ENCODE data around the gene SMG7.

Gene SMG7

DNA sequence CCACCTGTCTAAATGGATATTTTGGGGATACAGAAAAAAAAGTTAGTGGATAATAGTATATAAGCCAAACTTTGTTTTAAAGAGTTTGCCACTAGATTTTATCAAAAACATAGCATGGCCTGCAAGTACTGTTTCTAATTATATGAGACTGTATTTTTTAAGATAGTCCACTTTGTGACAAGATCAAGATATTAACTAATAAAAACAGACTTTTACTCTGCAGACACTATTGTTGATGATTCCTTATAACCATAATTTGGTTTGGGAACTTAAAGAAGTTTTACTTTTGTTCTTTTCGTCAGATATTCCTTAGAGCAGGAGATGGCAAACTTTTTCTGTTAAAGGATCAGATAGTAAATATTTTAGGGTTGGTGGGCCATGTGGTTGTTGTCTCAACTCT lies 36.4 kb downstream of the SMG7 start:
- no peak for DNase-seq (ENCODE audit: low read depth)

DNA sequence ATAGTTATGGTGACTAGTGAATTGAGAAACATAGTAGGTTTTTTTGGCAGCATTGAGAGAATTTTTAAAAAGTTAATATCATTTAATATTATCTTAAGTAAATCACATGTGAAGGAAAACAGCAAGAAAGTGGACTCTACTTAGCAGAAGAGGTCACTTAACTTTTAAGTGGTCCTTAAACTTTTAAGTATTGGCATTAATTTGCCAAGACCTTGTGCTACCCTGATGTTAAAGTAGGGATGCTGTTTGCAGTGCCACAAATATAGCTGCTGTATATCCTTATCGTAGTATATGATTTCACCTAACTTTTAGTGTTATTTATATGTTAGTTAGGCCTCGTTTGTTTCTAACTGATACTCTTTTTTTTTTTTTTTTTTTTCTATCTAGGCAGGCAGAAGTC lies 40.2 kb downstream of the SMG7 start:
- DNase-seq (ENCODE audit: low read depth), result no peak

DNA sequence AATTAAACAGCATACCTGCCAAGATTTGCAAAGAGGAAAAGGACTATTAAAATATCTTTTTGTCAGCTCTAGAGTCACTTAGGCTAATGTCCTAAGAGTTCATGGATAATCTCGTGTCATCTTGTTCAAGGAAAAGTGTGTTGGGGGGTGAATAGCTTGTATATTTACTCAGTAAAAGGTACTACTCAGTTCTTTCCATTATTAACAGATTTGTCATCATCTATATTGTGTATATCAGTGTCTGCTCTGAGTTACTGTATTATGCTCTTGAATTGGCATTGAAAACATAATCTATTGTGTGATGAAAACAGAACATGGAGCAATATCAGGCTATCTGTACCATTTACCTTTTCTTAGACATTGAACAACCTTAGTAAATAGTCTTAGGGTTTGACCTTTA lies 41.9 kb downstream of the SMG7 start:
- DNase-seq (ENCODE audit: low read depth), result no peak

DNA sequence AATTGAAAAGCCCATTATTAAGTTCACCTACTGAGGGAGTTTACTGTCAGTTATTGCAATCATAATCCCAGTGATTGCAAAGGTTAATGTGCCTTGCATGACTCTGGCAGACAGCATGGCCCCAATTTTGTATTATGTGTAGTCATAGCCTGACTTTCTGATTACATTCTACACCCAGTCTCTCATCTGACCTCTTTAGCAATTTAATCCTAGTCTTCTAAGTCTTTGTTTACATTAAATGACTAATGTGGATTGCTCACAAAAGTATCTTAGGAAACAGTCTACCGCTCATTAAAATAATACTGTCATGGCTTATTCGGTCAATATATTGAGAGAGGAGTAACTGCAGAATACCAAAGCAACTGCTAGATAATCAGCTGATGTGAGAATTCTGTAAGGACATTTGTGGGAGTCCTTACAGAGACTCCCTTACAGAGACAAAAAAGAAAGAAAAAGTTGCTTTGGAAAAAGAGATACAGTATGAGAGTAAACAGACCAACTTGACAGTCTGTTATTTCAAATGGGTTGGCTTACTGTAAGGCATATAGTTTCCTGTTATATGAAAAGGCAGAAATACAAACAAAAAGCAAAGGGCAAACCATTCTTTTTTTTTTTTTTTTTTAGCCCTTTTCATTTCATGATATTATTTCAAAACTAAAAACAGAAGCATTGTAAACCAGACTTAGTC lies 42.8 kb downstream of the SMG7 start:
- DNase-seq (ENCODE audit: low read depth), result no peak

DNA sequence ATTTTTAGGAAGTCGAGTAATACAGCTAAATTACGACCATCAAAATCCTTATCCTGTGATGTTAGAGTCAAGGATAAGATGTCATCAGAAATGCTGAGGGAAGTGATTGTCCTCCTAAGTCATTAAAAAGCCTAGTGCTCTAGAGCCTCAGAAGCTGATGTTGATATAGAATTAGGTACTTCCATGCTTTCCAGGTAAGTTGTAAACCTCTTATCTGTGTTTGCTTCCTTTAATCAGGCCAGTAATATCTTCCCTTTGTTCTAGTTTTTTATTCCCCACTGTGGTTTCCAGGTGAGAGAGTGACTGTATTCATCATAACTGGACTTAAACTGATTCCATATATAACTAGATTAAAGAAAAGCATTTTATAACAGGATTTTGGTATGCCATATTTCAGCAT lies 44.4 kb downstream of the SMG7 start:
- no peak for DNase-seq (ENCODE audit: low read depth)

DNA sequence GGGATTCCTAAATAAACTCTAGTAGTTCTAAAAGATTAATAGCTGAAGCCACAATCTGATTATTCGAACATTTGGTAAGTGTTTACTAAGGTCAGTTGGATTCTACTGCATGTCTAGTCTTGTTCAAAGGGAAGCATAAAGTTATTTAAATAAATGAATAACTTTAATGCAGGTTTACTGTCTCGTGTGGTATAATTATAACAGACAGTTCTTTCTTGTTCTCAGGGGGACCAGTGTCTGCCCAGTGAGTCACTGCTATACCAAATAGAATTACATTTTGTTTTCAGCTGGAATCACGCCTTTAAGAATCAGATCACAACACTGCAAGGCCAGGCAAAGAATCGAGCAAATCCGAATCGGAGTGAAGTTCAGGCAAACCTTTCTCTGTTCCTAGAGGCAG lies 45.1 kb downstream of the SMG7 start:
- no peak for DNase-seq (ENCODE audit: low read depth)

DNA sequence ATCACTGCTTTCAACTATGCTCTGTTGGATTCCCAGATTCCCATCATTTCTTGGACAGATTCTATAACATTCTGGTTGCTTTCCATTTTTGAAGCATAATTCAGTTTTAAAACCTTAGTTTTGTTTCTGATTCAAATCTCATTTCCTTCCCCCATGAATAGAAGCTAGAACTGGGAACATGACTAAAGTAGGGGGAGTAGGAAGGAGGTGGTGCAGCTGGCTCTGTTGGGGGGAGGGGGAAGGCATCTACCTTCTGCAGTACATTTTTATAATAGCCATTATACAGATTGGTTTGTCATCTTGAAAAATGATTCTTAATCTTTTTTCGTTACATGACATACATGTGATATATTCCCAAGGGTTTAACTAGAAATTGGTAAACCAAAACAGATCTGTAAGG lies 48.1 kb downstream of the SMG7 start:
- no peak for DNase-seq (ENCODE audit: low read depth)

DNA sequence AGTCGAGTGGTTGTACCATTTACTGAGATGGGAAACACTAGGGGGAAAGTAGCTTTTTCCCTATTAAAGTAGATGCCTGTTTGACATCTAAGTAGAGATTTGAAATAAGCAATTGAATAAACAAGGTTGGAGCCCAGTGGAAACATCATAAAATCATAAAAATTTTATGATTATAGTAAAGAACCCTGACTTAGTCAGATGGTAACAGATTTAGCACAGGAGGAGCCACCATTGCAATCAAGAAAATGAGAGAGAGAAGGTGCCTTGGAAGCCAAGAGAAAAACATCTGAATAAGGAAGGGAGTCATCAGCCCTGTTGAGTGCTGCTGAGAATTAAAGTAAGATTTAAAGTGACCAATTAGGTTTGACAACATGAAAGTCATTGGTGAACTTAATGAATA lies 49.8 kb downstream of the SMG7 start:
- DNase-seq (ENCODE audit: low read depth), result no peak

DNA sequence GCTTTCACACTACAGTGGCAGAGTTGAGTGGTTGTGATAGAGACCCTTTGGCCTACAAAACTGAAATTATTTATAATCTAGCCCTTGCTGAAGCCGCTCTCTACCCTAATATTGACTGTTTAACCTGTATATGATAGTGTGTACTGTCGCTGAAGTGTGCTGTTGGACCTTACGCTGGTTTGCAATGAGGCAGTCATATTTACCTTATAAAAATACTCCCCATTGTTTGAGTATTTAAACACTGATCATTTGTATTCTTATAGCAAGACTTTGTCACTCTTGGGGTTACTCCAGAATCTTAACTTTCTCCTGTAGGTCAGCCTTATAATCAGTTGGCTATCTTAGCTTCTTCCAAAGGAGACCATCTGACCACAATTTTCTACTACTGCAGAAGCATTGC lies 56.3 kb downstream of the SMG7 start:
- DNase-seq (ENCODE audit: low read depth), result no peak

DNA sequence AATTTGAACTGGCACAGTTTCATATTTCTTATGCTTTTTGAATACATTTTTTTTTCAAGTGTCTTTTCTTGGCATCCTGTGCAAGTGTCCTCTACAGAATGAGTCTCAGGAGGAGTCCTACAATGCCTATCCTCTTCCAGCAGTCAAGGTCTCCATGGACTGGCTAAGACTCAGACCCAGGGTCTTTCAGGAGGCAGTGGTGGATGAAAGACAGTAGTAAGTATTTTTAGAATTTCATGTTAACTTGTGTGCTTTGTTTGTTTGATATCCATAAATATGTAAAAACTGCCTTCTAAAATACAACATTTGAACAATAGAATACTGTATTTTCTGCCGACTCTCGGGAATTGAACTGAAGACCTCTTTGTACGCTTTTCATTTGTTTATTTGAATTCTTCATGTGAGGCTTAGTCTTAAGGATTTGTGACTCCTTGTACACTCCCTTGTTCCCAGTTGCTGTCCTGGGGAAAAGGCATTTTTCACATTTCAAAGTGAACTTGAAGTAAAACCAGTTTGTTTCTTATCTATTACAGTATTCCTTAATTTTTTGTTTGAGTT lies 61.4 kb downstream of the SMG7 start:
- DNase-seq (ENCODE audit: low read depth), result no peak

DNA sequence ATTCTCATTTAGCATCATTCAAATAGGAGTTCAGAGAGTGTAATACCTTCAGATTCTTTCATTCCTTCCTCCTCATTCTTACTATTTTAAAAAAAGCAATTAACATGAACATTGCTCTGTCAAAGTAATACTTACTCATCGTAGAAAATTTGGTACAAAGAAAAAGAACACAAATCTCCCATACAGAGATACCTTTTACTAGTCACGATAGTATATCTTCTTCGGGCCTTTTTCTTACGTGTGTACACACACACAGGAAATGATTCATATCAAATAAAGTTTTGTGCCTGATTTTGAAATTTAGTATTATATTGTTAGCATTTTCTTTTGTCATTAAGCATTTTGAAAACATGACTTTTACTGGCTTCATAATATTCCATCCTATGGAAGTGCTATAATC lies 65.1 kb downstream of the SMG7 start:
- DNase-seq (ENCODE audit: low read depth), result no peak

DNA sequence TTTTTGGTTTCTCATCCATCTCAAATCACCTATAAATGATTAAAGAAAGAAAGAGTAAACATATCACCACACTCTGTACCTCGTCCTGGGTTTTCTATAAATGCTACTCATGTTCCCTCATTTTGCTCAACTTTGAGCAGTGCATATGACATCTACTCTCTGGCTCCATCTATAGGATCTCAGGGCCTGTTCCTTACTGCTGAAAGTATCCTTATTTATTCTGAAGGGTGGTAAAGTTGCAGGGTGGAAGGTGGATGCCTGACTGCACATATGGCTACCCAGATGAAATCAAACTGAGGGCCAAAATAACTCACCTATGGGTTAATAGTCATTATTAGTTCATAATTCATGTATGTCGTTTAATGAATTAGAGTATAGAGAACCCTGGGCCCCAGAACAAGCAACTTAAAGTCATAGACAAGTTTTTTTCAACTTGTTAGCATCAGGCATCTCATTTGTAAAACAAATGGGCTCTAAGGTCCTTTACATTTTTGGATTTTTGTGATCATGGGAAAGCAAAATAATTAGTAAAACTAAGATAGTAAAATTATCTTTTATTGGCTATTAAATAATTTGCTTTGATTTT lies 71.4 kb downstream of the SMG7 start:
- no peak for DNase-seq (ENCODE audit: low read depth)

DNA sequence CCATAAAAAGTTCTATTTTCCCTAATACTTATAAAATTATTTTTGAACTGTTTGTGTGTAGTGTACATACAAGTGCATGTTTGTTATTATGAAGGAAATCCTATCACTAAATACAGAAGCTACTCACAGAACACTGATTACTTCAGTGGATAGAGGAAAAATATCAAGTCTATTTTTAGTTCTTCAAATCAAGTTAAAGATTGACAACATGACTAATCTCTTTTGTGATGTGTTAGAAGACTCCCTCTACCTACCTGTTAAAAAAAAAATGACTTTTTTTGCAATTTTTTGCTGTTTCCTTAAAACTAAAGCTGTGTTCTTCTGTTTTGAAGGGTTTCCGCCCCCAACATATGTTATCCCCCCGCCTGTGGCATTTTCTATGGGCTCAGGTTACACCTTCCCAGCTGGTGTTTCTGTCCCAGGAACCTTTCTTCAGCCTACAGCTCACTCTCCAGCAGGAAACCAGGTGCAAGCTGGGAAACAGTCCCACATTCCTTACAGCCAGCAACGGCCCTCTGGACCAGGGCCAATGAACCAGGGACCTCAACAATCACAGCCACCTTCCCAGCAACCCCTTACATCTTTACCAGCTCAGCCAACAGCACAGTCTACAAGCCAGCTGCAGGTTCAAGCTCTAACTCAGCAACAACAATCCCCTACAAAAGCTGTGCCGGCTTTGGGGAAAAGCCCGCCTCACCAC lies 72.4 kb downstream of the SMG7 start:
- no peak for DNase-seq (ENCODE audit: low read depth)

DNA sequence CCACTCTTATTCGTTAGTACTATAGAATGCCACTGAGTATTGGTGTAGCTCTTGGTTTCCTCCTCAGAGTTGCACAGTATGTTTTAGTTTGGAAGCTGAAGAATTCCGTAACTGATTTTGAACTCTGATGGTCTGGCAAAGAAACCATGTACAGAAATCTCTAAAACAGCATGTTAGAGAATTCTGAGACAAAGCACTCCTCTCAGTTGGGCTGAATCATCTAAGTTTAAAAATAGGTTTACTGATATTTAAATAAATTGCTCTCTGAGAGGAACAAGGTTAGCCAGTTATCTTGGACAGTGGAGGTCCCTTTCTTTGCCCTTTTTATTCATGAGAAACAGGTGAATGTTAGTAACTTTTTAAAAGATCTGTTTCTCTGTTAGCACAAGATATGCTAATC lies 74.1 kb downstream of the SMG7 start:
- DNase-seq (ENCODE audit: low read depth), result no peak

DNA sequence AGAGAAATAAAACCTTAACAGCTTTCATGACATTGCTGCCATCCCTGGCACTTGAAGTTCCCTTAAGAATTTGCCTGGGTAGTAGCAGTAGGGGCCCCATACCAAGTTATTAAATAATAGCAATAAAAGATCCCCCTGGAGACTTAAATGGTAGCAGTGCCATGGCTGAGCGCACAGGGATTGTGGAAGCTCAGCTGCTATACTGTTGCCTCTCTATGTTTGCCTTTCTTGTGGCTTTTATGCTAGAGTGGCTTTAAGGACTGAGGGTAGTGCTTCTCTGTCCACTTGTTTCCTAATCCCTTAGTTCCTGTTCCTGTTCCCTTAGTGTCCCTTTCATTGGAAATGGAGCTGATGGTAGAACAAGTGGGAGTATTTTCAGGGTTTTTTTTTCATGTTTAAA lies 75.8 kb downstream of the SMG7 start:
- no peak for DNase-seq (ENCODE audit: low read depth)

DNA sequence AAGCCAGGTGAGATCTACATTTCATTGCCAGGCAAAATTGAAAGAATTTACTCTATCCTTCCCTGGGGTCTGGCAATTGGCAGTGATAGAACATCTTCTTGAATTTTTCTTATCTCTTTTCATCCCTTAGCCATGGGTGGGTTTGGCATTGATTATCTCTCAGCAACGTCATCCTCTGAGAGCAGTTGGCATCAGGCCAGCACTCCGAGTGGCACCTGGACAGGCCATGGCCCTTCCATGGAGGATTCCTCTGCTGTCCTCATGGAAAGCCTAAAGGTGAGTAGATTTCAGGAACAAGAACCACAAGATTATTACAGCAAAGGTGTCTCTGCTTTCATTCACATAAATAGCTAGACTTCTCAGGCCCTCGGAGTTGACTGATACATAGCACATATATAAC lies 78.6 kb downstream of the SMG7 start:
- no peak for DNase-seq (ENCODE audit: low read depth)

DNA sequence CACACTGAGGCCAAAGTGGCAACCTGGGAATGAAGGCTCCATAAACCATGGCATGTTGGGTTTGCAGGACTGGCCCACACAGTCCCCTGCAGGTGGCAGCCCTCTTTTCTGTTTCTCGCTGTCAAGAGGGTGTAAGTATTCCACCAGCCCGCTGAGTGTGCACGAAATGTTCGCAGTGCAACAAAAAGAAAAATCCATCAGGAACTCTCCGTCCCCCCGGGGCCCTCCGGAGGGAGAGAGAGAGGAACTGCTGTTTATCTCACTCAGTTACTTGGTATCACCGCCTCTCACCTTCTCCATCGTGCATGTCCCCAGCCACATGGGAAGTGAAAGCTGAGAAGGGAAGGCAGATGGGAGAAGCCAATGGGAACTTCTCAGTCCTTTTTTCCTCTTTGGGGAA lies 79.6 kb downstream of the SMG7 start:
- DNase-seq (ENCODE audit: low read depth), result no peak

DNA sequence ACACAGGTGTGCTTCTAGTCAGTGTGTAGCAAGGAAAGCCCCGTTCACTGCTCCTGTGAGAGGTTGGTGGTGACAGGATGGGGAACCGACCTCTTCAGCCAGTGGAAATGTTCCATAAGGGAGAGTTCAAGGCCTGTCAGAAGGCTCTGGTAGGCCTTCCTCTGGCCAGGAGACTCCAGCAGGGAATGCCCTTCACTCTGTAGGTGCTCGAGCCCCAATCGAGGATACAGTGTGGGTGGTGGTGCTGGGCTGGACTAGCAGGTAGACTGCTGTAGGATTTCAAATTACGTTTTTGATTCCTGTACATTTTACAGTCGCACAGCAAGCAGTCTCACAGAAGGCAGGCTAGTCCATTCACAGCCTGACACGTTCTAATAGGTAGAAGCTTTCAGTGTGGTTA lies 80.1 kb downstream of the SMG7 start:
- no peak for DNase-seq (ENCODE audit: low read depth)

DNA sequence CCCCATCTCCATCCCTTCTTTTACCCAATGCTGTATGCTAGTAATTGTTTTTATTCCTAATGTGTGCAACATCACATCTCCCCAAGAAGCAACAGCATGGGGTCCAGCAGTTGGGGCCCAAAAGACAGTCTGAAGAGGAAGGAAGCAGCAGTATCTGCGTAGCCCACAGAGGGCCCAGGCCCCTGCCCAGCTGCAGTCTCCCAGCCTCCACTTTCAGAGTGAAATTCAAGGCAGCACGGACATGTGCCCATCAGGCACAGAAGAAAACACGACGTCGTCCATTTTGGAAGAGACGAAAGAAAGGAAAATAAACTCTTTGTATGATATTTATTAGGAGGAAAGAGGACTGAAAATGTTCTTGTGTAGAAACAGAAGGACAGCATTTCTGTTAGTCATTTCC lies 80.6 kb downstream of the SMG7 start:
- DNase-seq (ENCODE audit: low read depth), result no peak

DNA sequence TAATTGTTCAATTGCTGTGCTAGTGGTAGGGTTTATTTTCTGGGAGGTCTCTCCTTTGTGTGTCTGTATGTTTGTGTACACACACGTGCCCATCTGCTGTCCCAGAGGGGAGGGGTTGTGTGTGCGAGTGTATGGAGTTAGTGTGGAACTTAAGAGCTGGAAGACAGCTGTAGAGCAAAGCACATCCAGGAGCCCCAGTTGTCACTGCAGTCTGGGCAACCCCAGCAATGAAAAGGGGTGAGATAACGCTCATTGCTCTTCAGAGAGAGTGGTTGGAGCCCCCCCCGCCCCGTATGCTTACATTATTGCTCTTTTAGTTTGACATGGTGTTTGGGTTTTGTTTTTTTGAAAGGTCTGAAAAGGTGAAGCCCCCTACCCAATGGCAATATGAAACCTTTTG lies 81.0 kb downstream of the SMG7 start:
- DNase-seq (ENCODE audit: low read depth), result no peak

DNA sequence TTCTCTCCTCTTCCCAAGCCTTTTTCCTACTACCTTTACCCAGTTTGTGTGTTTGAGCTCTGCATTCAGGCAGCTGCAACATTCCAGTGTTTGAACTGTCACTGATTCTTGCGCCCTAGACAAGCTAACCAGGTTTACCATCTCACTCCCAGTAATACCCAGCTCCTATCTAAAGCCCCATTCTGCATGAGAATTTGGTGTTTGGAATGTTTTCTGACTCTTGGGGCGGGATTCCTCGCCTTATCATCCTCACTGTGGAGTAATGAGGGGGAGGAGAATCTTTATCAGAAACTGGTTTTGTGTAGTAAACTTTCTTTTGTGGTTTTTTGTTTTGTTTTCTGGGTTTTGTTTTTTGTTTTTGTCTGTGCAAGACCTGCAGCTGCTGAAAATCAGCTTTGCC lies 81.5 kb downstream of the SMG7 start:
- DNase-seq (ENCODE audit: low read depth), result no peak

DNA sequence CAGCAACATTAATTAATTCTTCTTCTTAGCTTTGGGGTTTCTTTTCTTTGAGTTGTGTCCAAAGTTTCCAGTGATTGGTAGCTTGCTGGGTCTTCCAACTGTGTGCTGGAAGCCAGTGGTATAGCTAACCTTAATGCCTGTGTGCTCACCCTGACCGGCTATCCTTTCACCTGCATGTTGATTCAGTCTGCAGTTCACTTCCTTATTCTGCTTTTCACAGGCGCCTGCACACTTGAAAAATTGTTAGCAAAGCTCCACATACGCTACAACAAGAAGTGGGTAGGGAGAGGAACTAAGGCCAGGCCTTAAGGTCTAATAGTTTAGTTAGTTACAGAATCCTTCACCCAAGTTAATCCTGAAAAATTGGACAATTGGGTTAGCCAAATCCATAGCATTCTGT lies 82.3 kb downstream of the SMG7 start:
- no peak for DNase-seq (ENCODE audit: low read depth)

DNA sequence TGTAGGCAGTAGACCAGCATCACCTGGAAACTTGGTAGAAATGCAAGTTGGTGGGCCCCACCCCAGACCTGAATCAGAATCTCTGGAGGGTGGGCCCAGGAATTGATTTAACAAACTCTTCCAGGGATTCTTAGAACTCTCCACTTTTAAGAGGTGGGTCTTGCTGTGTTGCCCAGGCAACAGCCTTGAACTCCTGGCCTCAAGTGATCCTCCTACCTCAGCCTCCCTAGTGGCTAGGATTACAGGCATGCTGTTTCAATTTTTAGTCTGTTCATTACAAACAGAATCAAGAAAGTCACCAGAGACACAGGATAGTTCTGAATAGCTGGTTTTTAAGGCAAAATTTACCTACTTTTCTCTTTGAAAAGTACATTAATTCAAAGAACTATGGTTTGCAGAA lies 86.8 kb downstream of the SMG7 start:
- no peak for DNase-seq (ENCODE audit: low read depth)

DNA sequence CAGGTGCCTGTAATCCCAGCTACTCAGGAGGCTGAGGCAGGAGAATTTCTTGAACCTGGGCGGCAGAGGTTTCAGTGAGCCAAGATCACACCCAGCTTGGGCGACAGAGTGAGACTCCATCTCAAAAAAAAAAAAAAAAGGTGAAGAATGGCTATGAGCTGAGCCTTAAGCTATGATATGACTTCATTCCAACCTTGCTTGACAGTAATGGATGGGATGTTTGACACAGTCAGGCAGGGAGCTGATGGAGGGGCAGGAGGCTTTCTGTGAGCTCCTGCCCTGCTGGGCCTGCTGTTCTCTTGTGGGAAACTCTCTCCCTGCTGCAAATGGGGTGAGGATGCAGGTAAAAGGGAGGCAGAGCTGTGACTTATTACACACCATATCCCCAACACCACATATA lies 90.4 kb downstream of the SMG7 start:
- no peak for DNase-seq (ENCODE audit: low read depth)

Measured in activated T-cell treated with anti-CD3 and anti-CD28 coated beads for 1 hour (primary cell).